MM.1S (cell line): ENCODE measurements around the gene TMEM238.

Experiments used
- EZH2 ChIP-seq: fragments of 300-600 bp; sonication (generic); optimal IDR thresholded peaks from 2 replicates; pipeline ENCODE3; 2017; ENCODE audit warnings: low read depth, mild to moderate bottlenecking, antibody characterized with exemption, low read length, mixed read lengths
- EZH2phosphoT487 ChIP-seq: fragments of 300-600 bp; sonication (generic); IDR thresholded peaks from 2 replicates; pipeline ENCODE4 v1.6.1; 2018; ENCODE audit warnings: antibody characterized with exemption, low read length
- TF ChIP-seq, protein P1 (sequence below): fragments of 300-600 bp; sonication (generic); IDR thresholded peaks from 2 replicates; pipeline ENCODE4 v1.5.1; 2016; ENCODE audit warnings: antibody characterized with exemption, low read length, mixed read lengths

GRCh38 chr19:55352040-55352439, 32.1 kb downstream of the TMEM238 start:
- TF ChIP-seq, protein P1, sequence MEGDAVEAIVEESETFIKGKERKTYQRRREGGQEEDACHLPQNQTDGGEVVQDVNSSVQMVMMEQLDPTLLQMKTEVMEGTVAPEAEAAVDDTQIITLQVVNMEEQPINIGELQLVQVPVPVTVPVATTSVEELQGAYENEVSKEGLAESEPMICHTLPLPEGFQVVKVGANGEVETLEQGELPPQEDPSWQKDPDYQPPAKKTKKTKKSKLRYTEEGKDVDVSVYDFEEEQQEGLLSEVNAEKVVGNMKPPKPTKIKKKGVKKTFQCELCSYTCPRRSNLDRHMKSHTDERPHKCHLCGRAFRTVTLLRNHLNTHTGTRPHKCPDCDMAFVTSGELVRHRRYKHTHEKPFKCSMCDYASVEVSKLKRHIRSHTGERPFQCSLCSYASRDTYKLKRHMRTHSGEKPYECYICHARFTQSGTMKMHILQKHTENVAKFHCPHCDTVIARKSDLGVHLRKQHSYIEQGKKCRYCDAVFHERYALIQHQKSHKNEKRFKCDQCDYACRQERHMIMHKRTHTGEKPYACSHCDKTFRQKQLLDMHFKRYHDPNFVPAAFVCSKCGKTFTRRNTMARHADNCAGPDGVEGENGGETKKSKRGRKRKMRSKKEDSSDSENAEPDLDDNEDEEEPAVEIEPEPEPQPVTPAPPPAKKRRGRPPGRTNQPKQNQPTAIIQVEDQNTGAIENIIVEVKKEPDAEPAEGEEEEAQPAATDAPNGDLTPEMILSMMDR = no peak
- TF ChIP-seq EZH2 (no peak), EZH2phosphoT487 (no peak)
